GM19468 (cell line): ENCODE results near the gene PARG.
"Not testable (repeated sequence)": the region's sequence is repeated elsewhere in the genome, so short reads cannot be mapped to it uniquely, and the experiment has no call there.

Source experiments
- ATAC-seq: cut with Tn5 transposase; IDR thresholded peaks from one replicate; pipeline ENCODE4 v1.9.1; 2021; ENCODE audit warnings: mild to moderate bottlenecking, moderate library complexity, moderate number of reproducible peaks; ENCODE audit not compliant: unreplicated experiment; ENCODE audit errors: extremely low read depth

The PARG gene

DNA sequence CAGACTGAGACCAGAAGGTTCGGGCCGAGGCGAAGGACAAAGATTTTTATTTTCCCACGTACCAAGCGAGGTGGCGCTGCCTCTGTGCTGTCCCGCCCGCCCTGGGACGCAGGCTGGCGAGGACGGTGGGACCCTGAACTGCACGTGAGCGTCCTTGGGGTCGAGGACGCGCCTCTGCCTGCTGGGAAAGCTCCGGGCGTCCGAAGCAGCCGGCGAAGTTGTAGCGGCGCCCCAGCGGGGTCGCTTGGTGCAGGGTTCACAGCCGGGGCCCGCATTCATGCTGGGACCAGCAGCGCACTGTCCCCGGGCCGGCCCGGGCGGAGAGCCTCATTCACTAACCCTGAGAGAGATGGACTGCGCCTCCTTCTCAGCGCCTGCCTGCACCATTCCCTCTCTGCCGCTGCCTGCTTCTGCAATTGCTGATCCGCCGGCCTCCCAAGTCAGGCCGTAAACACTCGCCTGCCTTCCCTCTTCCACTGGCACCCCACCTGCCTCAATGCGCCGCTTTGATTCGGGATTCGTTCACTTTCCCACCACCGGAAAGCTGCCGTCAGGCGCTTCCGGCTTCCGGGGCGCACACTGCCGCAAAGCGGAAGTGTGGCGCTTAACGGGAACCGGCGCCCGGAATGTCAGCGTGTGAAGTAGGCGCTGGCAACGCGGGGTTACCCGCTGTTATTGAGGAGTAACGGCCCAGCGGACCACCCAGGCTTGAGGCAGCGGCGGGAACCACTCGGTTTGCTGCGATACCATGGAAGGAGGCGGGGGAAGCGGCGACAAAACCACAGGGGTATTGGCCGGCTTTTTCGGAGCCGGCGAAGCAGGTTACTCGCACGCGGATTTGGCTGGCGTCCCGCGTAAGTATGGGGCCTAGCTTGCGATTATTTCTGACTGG, at the start of gene PARG, which contains the start of gene TIMM23B:
Gene PARG, minus strand, starts transcription at position 581 of the 892 bp plus-strand sequence. Its CDS starts 302 bp downstream, at position 279.
Gene TIMM23B, plus strand, starts transcription at position 607 of the 892 bp plus-strand sequence. Its CDS starts 142 bp downstream, at position 749.
- ATAC-seq: peak; percentile 66

DNA sequence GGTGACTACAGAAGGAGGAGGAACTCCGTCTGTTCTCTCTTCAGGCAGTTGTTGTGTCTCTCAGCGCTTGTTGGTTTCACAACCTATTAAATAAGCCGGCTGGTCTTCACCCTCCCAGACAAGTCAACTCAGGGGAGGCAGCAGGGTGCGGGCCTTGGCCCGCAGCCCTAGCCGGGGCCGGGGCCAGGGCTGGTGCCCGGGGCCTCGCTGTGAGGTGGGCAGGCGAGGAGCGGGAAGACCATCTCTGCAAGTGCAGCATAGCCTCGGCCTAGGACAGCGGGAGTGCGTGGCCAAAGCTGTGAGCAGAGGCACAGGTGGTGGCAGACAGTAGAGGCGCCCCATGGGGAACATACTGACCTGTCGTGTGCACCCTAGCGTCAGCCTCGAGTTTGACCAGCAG, 46.5 kb upstream of the PARG start, which contains the start of gene AGAP6:
Gene AGAP6, plus strand, starts transcription at position 31 of the 400 bp plus-strand sequence. Its CDS starts 310 bp downstream, at position 341.
- not testable (repeated sequence) for ATAC-seq

DNA sequence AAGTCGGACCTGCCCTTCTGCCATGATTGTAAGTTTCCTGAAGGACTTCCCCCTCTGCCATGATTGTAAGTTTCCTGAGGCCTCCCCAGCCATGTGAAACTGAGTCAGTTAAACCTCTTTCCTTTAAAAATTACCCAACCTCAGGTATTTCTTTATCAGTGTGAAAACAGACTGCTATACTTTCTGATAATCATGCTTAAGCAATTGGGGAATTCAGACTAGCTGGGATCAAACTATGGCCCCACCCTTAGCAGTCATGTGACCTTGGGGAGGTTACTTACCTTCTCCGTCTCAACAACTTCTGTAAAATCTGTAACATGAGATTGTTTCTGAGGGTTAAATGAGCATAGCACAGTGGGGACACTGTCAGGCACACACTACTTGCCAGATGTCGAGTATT, 45.4 kb upstream of the PARG start:
- not testable (repeated sequence) for ATAC-seq

DNA sequence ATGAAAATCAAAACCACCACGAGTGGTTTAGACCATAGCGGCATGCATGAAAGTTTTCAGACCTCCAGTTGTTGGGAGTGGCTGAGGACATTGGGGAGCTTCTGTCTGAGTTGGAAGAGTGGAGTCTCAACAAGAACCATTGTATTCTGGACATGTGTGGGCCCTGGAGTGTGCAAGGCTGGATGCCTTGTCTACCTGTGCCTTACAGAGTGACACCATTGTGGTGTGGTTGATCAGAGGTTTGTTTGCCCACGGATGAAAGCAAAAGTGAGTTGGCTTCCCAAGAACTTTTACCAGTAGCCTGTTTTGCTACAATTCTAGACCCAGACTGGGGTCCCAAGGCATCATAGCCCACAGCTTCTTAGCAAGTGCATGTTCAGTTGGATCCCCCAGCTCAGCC, 35.9 kb upstream of the PARG start:
- not testable (repeated sequence) for ATAC-seq

DNA sequence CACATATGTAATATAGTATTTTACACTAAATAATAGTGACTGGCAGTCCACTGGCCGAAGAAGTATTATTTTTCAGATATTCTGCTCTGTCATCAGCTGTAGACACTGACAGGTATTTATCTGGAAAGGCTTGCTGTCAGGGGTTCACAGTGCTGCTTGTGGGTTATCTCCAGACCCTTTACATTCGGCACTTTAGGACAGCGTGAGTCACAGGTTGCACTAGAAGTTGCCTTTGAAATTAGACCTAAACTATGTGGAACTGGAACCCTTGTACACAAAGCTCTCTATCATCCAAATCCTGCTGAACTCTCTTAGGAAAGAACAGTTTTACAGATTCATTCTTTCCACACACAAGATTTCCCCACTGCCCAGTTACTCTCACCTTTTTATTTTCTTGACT, 30.3 kb upstream of the PARG start:
- ATAC-seq: not testable (repeated sequence)

DNA sequence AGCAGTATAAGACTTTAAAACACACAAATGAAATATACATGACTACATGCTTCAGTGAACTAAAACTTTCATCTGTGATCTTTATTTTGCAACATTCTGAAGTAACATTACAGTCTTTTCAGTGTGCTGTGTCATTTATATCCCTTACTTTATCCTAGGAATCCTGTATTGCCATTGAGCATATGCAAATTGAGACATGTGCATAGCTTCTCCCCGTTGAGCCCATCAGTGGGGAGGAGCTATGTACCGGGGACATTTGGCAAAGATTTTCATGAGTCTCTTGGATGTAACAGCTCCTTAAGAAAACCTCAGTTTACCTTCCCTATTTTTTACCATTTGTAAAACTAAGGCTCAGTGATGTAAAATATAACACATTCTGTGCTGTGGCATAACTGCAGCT, 29.6 kb upstream of the PARG start:
- not testable (repeated sequence) for ATAC-seq

DNA sequence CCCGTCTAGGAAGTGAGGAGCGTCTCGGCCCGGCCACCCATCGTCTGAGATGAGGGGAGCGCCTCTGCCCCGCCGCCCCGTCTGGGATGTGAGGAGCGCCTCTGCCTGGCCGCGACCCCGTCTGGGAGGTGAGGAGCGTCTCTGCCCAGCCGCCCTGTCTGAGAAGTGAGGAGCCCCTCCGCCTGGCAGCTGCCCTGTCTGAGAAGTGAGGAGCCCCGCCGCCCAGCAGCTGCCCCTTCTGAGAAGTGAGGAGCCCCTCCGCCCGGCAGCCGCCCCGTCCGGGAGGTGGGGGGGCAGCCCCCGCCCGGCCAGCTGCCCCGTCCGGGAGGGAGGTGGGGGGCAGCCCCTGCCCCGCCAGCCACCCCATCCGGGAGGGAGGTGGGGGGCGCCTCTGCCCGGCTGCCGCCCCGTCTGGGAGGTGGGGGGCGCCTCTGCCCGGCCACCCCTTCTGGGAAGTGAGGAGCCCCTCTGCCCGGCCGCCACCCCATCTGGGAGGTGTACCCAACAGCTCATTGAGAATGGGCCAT, 28.6 kb upstream of the PARG start:
- ATAC-seq: not testable (repeated sequence)

DNA sequence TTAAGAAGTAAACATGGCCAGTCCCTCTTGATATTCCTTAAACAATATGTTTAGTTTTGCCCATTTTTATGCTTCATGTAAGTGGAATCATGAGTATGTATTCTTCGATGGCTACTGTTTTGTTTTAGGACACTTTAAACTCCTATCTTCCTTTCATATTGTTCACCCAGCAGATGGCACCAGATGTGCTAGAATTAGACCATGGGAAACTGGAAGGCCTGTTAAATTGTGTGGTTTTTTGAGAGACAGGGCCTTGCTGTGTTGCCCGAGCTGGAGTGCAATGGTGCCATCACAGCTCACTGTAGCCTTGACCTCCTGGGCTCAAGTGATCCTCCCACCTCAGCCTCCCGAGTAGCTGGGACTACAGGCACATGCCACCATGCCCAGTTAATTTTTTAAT, 11.3 kb upstream of the PARG start:
- not testable (repeated sequence) for ATAC-seq

DNA sequence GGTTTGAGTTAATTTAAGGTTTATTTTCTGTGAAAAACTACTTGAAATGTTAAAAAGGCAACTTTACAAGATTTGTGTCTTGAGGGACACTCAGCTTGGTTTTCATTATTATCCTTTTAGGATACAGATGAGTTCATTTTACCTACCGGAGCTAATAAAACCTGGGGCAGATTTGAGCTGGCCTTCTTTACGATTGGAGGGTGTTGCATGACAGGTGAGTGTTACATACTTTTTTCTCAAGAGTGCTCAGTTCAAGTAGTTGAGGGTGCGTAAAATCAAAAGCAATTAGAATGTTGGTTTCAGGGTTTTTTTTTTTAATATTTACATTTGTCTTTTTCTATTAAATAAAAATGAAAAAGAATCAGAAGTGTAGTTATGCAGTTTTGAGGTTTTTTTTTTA, 10.2 kb upstream of the PARG start:
- ATAC-seq: not testable (repeated sequence)

DNA sequence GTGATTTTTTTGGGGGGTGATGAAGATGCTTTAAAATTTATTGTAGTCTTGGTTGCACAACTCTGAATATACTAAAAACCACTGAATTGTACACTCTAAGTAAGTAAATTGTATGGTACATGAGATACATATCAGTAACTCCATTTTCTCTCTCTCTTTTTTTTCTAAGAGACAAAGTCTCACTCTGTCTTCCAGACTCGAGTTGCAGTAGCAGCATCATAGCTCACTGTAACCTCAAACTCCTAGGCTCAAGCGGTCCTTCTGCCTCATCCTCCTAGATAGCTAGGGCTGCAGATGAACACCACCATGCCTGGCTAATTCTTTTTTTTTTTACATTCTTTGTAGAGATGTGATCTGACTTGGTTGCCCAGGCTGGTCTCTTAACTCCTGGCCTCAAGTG, 6.9 kb upstream of the PARG start:
- ATAC-seq: not testable (repeated sequence)

DNA sequence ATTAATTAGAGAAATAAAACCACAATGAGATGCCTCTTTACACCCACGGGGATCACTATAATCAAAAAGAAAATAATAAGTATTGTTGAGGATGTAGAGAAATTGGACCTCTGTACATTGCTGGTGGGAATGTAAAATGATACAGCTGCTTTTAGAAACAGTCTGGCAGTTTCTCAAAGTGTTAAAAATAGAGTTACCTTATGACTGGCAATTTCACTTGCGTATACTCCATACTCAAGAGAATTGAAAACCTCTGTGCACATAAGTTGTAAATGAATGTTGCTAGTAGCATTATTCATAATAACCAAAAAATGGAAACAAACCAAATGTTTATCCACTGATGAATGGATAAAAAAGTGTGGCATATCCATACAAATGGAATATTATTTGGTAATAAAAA, 6.3 kb upstream of the PARG start:
- not testable (repeated sequence) for ATAC-seq

DNA sequence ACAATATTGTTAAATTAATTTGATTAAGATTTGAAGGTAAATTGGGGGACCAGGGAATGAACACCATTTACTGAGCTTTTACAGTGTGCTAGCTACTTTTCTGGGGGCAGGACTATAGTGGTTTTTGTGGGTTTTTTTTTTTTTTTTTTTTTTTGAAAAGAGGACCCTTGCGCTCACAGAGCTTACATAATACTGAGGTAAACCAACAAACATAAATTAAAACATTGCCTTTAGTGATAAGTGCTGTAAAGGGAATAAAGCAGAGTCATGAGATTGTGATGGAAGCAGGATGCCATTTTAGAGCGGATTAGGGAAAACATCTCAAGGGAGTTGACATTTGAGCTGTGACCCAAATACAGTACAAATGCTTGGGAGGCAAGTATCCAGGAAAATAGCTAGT, 1.8 kb upstream of the PARG start:
- not testable (repeated sequence) for ATAC-seq

DNA sequence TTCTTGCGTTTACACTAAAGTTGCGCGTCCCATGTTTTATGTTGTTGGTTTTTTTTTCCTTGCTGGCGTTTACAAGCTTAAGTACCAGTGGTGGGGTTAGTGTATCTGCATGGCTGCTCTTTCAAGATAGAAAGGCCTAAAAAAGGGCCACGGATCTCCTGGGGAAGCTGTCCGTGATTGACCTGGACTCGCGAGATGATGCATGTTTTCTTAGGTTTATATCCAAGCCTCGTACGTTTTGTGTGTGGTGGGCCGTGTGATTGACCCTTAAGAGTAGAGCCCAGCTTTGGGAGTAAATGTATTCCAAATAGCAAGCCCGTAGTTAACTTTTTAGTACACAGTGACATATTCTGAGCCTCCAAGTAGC, 495 bp upstream of the PARG start:
- not testable (repeated sequence) for ATAC-seq

DNA sequence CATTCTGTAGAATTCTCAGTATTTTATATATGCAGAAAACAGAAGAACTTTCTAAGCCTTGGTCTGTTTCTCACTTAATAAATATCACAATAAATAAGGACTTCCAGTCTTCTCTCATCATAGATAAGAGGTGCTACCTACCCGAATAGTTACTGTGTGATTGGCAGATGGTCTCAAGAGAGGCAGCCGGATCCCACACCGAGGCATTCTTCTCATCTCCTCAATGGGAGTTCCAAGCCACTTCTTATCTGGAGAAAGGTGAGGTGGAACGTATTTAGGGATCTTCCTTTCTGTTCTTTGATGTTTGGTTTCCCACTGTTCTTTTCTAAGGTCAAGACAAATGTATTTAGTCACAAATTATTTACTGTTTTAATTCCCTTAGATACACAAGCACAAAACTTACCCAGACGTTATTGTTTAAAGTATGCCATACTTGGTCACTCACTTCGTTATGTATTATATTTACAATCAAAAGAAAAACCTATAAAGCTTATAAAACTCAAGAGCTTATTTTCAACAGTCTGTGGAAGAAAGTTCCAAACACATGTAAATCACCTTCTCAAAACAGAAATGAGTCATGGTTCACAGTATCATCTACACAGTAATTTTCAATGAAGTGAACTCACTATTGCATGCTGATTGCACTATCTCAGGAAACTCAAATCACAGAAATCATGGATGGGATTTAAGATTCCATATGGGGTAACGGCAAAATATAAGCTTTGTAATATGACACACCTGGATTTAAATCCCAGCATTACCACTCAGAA, 9.7 kb downstream of the PARG start:
- ATAC-seq: not testable (repeated sequence)

DNA sequence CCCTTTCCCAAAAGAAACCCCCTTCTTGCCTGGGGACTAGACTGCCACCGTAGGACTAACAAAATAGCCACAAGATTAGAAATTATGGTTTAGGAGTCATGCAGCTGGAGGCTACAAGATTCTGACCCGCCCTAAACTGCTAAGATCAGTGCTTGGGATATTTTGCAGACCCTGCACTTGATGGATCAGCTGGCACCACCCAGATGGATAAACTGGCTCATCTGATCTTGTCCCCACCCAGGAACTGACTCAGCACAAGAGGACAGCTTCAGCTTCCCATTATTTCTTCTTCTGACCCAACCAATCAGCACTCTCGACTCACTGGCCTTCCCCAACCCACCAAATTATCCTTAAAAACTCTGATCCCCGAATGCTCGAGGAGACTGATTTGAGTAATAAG, 10.6 kb downstream of the PARG start:
- ATAC-seq: not testable (repeated sequence)

DNA sequence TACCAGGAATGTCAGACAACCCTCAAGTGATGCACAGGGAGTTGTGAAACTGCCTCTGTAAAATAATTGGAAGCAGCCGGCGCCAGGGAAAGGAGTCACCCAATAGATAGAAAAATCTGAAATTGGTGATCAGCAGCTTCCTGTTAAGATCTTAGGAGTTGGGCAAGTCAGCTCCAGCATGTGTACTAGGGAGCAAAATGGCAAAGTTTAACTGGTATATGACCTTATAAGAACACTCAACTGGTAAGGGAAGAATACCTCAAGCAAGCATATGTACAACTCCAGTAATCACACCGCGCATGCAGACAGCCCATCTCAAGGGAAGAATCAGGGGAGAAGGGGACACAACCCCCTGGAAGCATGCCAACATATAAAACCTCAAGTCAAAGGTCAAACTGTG, 18.3 kb downstream of the PARG start:
- not testable (repeated sequence) for ATAC-seq

DNA sequence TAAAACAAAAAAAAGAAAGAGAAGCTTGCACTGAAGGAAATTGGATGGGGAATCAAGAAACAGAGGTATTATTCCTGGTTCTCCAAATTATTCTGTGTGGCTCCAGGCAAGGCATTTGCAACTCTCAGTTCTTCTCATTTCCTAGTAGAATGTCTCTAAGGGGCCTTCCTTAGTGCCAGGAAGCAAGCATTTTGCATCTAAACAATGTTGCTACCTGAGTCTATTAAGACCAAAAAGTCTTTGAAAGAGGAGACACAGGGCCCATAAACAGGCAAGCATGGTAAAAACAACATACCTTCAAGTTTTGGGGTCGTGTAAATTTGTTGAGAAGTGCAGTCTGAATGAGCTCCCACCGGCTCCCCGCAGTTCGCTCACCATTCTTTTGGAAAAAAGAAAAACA, 19.8 kb downstream of the PARG start:
- ATAC-seq: not testable (repeated sequence)

DNA sequence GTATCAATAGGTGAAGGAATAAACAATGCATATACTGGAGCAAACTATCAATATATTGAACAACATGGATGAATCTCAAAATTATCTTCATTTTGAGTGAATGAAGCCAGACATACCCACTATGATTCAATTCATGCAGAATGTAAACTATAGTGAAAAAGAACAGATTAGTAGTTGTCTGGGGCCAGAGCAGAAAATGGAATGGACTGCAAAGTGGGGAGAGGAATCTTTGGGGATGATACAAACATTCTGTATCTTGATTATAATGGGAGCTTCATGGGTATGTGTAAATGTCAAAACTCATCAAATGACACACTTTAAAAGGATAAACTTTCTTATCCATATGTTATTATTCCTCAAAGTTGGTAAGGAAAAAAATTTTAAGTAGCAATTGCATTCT, 23.9 kb downstream of the PARG start:
- not testable (repeated sequence) for ATAC-seq

DNA sequence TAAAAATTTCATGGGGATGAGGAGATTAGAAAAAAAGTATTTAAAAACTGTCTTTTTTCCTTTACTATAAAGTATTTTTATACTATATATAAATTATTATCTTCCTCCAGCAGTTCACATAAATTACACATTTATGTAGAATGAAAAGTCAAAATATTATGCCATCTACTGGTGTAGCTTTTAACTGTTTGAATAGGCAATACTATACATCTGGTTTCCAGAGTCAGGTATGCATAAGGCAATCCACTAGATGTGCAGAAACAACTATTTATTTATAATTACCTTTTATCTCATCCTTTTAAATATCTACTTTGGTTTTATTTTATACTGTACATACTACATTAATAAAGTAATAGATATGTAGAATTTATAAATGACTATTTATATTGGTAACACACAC, 25.4 kb downstream of the PARG start:
- ATAC-seq: not testable (repeated sequence)

DNA sequence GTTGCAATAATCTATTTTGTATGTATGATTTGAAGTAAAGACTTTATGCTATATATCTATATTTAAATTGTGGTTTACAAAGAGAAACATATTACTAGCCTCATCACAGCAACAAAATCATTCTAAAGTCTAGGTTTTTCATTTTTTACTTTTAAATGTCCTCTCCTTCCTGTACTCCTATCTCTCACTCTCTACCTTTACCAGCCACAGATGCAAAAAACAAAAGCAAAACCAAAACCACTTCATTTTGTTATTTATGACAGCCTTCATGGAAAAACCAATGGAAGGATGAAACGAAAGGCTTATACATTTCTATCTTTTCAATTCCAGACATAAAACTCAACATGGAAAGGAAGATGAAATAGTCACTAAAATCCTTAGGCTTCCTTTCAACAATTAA, 31.5 kb downstream of the PARG start:
- ATAC-seq: not testable (repeated sequence)
